NCI-H2196 treated with DMSO at 0.1 percent for 48 hours (cell line): ENCODE measurements around the gene MYO5A.

Experiments used
- DNase-seq: peaks from one replicate; lab custom pipeline; 2025; ENCODE audit not compliant: unreplicated experiment; lab: John Stamatoyannopoulos, UW

Gene MYO5A

DNA sequence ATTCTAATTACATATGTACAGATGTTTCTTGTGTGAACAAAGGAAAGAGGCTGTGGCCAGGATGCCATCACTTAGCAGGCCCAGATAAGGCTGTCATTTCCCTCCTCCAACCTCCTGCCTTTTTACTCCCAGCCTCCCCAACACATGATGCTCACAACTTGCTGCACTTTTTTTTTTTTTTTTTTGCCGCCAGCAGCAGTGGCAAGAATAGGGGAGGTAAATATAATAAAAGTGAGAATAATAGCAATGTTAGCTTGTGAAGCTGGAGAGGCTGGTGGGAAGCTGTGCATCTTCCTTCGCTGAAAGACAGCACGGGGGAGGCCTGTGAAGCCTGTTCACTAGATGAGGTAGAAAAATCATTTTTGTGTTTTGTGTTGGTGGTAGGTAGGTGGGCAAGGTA, 190.6 kb downstream of the MYO5A start:
- no peak for DNase-seq

- no peak for DNase-seq
Observed at GRCh38 chr15:52337198-52337853, 191.4 kb downstream of the MYO5A start.

DNA sequence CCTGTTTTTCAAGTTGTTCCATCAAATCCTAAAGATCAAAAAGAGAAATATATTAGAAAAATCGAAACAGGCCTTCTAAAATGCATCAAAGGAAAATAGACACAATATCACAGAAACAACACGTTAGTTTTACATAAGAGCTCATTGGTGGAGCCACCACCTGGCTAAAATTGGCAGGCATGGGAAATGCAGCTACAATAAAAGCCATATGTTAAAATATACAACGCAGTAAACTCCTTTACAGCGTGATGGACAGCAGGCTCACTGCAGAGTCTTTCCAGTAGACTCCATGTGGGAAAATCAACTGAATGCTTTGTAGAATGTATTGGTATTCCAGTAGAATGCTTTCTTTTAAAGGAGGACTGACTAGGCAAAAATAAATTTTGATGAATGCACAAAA, 192.2 kb downstream of the MYO5A start:
- no peak for DNase-seq

DNA sequence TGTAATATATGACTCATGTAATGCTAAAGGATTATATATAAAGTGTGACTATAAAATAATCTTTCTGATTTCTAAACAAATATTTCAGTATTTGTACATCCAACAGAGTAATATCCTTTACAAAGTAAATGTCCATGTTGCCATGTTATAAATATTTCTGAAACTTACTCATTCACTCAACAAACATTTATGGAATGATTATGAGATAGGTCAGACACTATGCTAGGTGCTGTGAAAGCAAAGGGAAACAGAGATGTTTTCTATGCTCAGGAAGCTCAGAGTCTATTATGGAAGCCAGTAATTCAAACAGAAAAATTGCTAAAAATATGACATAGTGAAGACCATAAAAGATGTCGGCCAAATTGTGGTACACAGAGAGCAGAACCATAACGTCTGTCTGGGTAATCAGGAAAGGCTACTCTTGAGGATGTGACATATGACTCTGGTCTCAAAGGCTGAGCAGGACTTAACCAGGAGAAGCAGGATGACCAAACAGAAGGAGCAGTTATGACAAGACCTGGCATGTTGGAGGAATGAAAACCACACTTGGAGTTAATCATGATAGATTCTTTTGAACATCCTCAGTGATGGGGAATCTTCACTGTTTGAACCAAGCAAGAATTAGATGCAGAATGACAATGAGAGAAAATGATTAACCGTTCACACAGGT, 194.1 kb downstream of the MYO5A start:
- DNase-seq, result no peak

GRCh38 chr15:52331490-52332240, 197.0 kb downstream of the MYO5A start:
- DNase-seq, result no peak

- no peak for DNase-seq
Observed at GRCh38 chr15:52329987-52330386, 198.7 kb downstream of the MYO5A start.

- DNase-seq, result no peak
Observed at GRCh38 chr15:52329150-52329549, 199.5 kb downstream of the MYO5A start.

DNA sequence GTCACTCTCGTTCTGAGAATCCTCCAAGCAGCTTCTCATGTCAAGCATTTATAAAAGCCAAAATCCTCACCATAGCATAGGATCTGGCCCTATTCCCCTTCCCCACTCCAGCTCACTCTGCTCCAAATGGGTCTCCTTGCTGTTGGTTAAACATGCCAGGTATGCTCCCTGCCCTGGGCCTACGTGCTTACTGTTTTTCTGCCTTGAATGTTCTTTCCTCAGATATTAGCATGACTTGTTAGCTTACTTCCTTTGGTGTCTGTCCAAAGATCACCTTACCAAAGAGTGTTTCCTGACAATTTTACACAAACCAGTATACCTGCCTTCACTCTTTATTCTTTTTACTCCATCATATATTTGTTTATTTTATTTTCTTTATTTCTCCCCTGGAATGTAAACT, 200.0 kb downstream of the MYO5A start:
- no peak for DNase-seq

GRCh38 chr15:52326756-52327155, 201.9 kb downstream of the MYO5A start:
- DNase-seq, result no peak

DNA sequence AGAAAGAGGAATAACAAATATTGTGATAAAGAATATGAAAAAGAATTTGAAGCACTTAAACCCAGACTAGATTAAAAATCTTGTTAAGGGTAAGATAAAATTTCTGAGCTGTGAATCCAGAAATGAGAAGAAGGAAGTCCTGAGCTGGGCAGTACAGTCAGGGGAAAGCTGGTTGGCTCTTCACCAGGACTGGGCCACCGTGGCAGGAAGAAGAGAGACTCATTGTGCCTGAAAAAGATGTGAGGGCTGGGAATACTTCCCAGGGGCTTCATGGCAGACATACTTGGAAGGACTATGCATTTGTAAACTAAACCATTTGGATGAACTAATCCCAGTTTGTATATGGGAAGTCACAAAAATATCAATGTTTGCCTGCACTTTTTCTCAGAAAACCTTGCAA, 204.6 kb downstream of the MYO5A start:
- DNase-seq, result no peak

DNA sequence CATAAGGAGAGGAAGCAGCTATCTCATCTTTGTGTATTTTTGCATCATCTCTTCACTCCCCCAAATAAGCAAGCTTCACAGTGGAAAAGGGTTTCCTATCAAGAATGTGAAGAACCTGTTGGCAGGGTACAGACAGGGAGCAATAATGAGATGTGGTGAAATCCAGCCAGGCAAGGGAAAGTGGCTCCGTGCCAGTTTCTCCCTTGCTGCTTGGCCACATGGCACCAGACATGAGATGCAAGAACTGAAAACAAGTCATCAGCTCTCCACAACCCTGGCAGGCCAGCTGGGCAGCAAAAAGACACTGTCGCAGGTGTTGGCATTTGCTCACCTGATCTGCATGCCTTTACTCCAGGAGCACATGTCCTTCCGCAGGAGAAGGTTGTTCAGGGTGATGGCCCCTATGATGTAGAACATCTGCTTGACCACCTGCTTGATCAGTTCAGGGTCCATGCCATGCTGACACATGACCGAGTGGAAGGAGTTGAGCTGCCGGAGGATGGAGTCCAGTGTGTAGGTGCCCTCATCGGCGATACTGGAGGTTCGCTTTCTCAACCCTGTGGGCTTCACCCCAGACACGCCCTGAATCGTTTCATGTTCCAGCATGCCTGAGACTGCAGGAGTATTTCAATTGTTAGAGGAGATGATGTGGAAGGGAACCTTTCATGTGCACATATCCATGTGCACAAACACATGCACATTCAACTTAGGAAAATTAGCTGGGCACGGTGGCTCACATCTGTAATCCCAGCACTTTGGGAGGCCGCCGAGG, 209.8 kb downstream of the MYO5A start:
- peak; percentile 2 for DNase-seq

DNA sequence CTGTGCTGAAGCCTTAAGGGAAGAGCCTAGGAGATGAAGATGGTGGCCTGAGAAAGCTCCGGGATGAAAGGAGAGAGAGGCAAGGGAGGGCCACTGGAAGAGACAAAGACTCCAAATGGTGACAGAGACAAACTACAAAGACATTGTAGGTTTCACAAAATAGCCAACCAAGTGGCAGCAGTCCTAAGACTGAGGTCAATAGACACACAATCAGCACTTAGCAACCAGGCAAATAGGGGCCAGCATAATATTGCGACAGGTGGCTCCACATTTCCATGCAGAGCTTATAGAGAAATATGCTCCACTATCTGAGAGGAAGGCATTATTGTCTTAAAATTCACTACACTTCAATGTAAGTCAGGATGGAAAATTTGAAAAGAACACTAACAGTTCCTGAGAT, 211.0 kb downstream of the MYO5A start:
- DNase-seq, result no peak

DNA sequence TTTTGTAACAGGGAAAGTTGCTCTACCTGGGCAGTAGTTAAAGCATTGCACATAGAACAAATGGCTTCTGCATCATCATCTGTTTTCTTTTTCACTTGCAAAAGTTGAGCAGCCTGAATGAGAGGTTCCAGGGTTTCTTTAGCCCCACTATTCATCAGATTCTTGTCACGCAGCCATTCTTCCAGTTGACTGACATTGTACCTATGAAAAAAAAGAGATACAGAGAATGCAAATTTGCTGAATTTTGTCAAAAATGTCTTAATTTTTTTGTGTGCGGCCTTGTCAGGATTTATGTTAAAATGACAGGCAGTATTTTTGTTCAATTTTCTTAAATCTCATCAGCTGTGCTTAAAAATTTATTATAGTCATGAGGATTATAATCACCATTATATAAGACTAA, 211.7 kb downstream of the MYO5A start:
- no peak for DNase-seq

DNA sequence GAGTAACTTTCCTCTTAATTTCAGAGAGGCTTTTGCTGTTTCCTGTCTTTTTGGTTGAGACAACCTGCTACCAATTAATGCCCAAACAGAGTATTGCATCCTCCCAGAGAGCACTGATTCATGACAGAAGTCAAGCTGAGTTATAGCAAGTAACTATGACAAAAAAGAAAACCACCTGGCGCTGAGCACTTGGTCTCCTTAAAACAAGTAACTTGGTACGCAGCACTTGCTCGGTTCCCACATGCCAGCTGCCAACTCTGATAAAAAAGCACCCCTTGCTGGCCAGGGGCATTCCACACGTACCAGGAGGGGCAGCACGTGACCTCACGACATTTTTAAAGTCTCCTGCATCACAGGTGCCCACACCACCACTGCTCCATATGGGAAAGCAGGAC, 219.5 kb downstream of the MYO5A start:
- no peak for DNase-seq

- DNase-seq, result no peak
Observed at GRCh38 chr15:52308446-52309153, 220.1 kb downstream of the MYO5A start.

- no peak for DNase-seq
Observed at GRCh38 chr15:52307847-52308246, 220.8 kb downstream of the MYO5A start.

DNA sequence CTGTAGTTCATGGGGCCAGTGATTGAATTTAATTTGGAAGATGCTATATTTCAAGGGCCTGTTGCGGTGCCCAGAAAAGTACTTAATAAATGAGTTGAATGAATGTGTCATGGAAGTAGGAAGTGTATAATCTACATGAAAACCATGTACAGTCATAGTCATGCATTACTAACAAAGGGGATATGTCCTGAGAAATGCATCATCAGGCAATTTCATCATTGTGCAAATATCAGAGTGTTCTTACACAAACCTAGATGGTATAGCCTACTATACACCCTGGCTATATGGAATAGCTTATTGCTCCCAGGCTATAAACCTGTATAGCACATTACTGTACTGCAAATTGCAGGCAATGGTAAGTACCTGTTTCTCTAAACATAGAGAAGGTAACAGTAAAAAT, 222.4 kb downstream of the MYO5A start:
- DNase-seq, result no peak

GRCh38 chr15:52303093-52303772, 225.4 kb downstream of the MYO5A start:
- DNase-seq, result no peak

- DNase-seq, result no peak
Observed at GRCh38 chr15:52301265-52301847, 227.3 kb downstream of the MYO5A start.

GRCh38 chr15:52295421-52296001, 233.2 kb downstream of the MYO5A start, which contains the start of gene MYO5C:
TSS of gene MYO5C (minus strand) at chr15:52295804. CDS start at chr15:52295636, 168 bp downstream.
- peak; percentile 56 for DNase-seq
